ENCODE data around the gene LRRC47. TPM values are rescaled to one million over a fixed set of nuclear protein-coding genes. Genes with fewer than 3 reads are reported as not detected.

The LRRC47 gene
- total and polyA plus RNA-seq, 2 of the 13 experiments (the other 11 are each of a cell fraction or from before 2014, with no cell fraction given) = 18.3 to 52.5 TPM

DNA sequence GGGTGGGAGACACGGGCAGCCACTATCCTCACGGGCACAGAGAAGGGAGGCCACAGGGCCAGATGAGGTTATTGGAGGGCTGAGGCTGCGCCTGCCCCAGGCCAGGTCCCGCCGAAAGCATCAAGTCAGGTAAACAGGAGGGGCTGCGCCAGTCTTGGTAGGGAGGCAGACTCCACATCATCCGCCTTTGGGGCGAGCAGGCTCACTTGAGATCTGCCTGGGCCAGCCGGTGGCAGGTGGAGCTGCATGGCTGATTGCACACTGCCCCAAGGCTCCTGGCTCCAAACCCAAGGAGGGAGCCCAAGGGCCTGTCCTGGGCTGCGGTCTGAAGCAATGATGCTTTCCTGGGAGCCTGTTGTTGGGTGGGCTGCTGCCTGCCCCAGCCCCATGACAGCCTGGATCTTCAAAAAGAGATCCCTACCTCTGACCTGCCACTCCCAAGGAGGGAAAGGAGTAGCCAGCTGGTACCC lies 19.2 kb downstream of the LRRC47 start (continued):
- no peak for TF ChIP-seq MXD4 (CRISPR knock-in tag; IDR thresholded peaks at IDR 0.05)
- no peak for TF ChIP-seq GTF3A (CRISPR knock-in tag; conservative IDR thresholded peaks at IDR 0.05)
- TF ChIP-seq, protein P1, sequence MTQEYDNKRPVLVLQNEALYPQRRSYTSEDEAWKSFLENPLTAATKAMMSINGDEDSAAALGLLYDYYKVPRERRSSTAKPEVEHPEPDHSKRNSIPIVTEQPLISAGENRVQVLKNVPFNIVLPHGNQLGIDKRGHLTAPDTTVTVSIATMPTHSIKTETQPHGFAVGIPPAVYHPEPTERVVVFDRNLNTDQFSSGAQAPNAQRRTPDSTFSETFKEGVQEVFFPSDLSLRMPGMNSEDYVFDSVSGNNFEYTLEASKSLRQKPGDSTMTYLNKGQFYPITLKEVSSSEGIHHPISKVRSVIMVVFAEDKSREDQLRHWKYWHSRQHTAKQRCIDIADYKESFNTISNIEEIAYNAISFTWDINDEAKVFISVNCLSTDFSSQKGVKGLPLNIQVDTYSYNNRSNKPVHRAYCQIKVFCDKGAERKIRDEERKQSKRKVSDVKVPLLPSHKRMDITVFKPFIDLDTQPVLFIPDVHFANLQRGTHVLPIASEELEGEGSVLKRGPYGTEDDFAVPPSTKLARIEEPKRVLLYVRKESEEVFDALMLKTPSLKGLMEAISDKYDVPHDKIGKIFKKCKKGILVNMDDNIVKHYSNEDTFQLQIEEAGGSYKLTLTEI (CRISPR knock-in tag; conservative IDR thresholded peaks at IDR 0.05) = no peak
- TF ChIP-seq, protein P2, sequence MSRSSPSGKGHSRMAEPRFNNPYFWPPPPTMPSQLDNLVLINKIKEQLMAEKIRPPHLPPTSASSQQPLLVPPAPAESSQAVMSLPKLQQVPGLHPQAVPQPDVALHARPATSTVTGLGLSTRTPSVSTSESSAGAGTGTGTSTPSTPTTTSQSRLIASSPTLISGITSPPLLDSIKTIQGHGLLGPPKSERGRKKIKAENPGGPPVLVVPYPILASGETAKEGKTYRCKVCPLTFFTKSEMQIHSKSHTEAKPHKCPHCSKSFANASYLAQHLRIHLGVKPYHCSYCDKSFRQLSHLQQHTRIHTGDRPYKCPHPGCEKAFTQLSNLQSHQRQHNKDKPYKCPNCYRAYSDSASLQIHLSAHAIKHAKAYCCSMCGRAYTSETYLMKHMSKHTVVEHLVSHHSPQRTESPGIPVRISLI (CRISPR knock-in tag; IDR thresholded peaks at IDR 0.05; ENCODE audit: borderline replicate concordance) = no peak
- no peak for TF ChIP-seq MED13 (CRISPR knock-in tag; IDR thresholded peaks at IDR 0.05)
- TF ChIP-seq MIER2 (CRISPR knock-in tag; IDR thresholded peaks at IDR 0.05) = no peak
- TF ChIP-seq, protein P3, sequence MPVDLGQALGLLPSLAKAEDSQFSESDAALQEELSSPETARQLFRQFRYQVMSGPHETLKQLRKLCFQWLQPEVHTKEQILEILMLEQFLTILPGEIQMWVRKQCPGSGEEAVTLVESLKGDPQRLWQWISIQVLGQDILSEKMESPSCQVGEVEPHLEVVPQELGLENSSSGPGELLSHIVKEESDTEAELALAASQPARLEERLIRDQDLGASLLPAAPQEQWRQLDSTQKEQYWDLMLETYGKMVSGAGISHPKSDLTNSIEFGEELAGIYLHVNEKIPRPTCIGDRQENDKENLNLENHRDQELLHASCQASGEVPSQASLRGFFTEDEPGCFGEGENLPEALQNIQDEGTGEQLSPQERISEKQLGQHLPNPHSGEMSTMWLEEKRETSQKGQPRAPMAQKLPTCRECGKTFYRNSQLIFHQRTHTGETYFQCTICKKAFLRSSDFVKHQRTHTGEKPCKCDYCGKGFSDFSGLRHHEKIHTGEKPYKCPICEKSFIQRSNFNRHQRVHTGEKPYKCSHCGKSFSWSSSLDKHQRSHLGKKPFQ (CRISPR knock-in tag; IDR thresholded peaks at IDR 0.05; ENCODE audit: insufficient replicate concordance) = no peak
- no peak for TF ChIP-seq ARNT (IDR thresholded peaks at IDR 0.05)
- TF ChIP-seq ZC3H4 (CRISPR knock-in tag; IDR thresholded peaks at IDR 0.05; ENCODE audit: borderline replicate concordance) = peak; percentile 46; the same call in 1 of the 2 replicates
- no peak for TF ChIP-seq ZNF790 (CRISPR knock-in tag; IDR thresholded peaks at IDR 0.05; ENCODE audit: borderline replicate concordance)
- peak; percentile 20 for TF ChIP-seq ZC3H13 (CRISPR knock-in tag; IDR thresholded peaks at IDR 0.05)
- no peak for TF ChIP-seq NCOA2 (CRISPR knock-in tag; IDR thresholded peaks at IDR 0.05)
- TF ChIP-seq ZFP36L2 (CRISPR knock-in tag; IDR thresholded peaks at IDR 0.05) = no peak
- no peak for TF ChIP-seq ARNT2 (CRISPR knock-in tag; IDR thresholded peaks at IDR 0.05; ENCODE audit: low read depth)
- 0 out of 2 replicates have a peak, but pooled peaks have one; percentile 29 for TF ChIP-seq SRY (CRISPR knock-in tag; IDR thresholded peaks at IDR 0.05)
- TF ChIP-seq, protein P4, sequence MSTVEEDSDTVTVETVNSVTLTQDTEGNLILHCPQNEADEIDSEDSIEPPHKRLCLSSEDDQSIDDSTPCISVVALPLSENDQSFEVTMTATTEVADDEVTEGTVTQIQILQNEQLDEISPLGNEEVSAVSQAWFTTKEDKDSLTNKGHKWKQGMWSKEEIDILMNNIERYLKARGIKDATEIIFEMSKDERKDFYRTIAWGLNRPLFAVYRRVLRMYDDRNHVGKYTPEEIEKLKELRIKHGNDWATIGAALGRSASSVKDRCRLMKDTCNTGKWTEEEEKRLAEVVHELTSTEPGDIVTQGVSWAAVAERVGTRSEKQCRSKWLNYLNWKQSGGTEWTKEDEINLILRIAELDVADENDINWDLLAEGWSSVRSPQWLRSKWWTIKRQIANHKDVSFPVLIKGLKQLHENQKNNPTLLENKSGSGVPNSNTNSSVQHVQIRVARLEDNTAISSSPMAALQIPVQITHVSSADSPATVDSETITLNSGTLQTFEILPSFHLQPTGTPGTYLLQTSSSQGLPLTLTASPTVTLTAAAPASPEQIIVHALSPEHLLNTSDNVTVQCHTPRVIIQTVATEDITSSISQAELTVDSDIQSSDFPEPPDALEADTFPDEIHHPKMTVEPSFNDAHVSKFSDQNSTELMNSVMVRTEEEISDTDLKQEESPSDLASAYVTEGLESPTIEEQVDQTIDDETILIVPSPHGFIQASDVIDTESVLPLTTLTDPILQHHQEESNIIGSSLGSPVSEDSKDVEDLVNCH (CRISPR knock-in tag; IDR thresholded peaks at IDR 0.05) = no peak
- TF ChIP-seq, protein P5, sequence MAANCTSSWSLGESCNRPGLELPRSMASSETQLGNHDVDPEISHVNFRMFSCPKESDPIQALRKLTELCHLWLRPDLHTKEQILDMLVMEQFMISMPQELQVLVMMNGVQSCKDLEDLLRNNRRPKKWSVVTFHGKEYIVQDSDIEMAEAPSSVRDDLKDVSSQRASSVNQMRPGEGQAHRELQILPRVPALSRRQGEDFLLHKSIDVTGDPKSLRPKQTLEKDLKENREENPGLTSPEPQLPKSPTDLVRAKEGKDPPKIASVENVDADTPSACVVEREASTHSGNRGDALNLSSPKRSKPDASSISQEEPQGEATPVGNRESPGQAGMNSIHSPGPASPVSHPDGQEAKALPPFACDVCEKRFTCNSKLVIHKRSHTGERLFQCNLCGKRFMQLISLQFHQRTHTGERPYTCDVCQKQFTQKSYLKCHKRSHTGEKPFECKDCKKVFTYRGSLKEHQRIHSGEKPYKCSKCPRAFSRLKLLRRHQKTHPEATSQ (CRISPR knock-in tag; IDR thresholded peaks at IDR 0.05; ENCODE audit: borderline replicate concordance) = no peak
- TF ChIP-seq, protein P6, sequence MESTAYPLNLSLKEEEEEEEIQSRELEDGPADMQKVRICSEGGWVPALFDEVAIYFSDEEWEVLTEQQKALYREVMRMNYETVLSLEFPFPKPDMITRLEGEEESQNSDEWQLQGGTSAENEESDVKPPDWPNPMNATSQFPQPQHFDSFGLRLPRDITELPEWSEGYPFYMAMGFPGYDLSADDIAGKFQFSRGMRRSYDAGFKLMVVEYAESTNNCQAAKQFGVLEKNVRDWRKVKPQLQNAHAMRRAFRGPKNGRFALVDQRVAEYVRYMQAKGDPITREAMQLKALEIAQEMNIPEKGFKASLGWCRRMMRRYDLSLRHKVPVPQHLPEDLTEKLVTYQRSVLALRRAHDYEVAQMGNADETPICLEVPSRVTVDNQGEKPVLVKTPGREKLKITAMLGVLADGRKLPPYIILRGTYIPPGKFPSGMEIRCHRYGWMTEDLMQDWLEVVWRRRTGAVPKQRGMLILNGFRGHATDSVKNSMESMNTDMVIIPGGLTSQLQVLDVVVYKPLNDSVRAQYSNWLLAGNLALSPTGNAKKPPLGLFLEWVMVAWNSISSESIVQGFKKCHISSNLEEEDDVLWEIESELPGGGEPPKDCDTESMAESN (CRISPR knock-in tag; conservative IDR thresholded peaks at IDR 0.05) = no peak
- no peak for TF ChIP-seq ZNF878 (CRISPR knock-in tag; IDR thresholded peaks at IDR 0.05)
- TF ChIP-seq CBX1 (IDR thresholded peaks at IDR 0.05; ENCODE audit: low read depth) = no peak
- TF ChIP-seq PAF1 (CRISPR knock-in tag; IDR thresholded peaks at IDR 0.05) = 0 out of 2 replicates have a peak, but pooled peaks have one; percentile 57
